ENCODE results near the gene C19orf12. TPM values are rescaled to one million over a fixed set of nuclear protein-coding genes. Genes with fewer than 3 reads are reported as not detected.

C19orf12 gene
- total RNA-seq, 1 donor from 2014 or later = 24.9 TPM

DNA sequence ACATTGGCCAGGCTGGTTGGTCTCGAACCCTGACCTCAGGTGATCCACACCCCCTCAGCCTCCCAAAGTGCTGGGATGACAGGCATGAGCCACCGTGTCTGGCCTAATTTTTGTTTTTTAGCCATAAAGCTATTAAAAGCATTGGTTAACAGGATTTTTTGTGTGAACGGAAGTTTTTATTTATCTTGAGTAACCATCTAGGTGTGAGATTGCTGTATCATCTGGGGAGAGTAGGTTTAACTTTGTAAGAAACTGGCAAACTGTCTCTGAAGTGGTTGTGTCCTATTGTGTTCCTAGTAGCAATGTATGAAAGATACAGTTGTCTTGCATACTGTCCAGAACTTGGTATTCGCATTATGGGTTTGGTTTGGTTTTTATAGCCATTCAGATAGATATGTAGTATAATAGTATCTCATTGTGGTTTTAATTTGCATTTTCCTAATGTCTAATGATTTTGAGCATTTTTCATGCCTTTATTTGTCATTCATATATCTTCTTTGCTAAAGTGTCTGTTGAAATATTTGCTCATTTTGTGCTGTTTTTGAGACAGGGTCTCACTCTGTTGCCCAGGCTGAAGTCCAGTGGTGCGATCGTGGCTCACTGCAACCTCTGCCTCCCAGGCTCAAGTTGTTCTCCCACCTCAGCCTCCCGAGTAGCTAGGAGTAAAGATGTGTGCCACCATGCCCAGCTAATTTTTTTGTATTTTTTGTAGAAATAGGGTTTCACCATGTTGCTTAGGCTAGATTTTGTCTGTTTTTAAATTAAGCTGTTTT, 63.3 kb downstream of the C19orf12 start:
- no peak overlapping the region for H3K4me3 ChIP-seq (ENCODE audit: low read depth, low read length)
- no peak for DNase-seq (ENCODE audit: low read depth)
- TF ChIP-seq, protein P1, sequence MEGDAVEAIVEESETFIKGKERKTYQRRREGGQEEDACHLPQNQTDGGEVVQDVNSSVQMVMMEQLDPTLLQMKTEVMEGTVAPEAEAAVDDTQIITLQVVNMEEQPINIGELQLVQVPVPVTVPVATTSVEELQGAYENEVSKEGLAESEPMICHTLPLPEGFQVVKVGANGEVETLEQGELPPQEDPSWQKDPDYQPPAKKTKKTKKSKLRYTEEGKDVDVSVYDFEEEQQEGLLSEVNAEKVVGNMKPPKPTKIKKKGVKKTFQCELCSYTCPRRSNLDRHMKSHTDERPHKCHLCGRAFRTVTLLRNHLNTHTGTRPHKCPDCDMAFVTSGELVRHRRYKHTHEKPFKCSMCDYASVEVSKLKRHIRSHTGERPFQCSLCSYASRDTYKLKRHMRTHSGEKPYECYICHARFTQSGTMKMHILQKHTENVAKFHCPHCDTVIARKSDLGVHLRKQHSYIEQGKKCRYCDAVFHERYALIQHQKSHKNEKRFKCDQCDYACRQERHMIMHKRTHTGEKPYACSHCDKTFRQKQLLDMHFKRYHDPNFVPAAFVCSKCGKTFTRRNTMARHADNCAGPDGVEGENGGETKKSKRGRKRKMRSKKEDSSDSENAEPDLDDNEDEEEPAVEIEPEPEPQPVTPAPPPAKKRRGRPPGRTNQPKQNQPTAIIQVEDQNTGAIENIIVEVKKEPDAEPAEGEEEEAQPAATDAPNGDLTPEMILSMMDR (conservative IDR thresholded peaks at IDR 0.05; ENCODE audit: low read depth, low read length) = no peak

DNA sequence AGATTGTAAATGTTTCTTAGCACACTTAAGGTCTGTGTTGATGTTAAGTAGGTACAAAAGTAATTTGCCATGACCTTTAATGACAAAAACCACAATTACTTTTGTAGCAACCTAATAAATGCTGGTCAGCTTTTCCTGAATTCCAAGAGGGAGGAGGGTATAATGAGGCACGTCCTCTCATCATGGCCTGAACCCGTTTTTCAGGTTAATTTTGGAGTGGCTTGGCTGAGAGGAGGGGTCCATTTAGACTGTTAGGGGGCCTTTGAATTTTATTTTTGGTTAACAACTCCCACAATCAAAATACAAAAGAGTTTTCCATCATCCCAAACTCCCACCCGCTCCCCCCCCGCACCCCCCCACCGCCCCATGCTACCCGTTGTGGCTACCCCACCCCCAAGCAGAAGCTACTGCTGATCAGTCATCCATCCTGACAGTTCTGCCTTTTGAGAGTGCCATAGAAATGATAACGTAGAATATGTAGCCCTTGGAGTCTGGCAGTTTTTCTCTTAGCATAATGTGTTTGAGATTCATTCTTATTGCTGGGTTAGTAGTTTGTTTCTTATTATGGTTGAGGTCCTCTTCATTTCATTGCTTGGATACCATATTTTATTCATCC, 64.2 kb downstream of the C19orf12 start:
- no peak for DNase-seq (ENCODE audit: low read depth)
- no peak overlapping the region for H3K4me3 ChIP-seq (ENCODE audit: low read depth, low read length)
- TF ChIP-seq, protein P1 (conservative IDR thresholded peaks at IDR 0.05; ENCODE audit: low read depth, low read length) = no peak

Other genes starting within 250 kb of the C19orf12 start
- not detected in 2 replicates for gene VSTM2B, start 189.3 kb downstream of the C19orf12 start, total RNA-seq
- gene POP4, start 109.0 kb downstream of the C19orf12 start, total RNA-seq = 53.5 and 76.3 TPM in 2 replicates
- gene PLEKHF1, start 49.8 kb downstream of the C19orf12 start, total RNA-seq = 10.4 and 16.3 TPM in 2 replicates
- gene CCNE1, start 96.7 kb upstream of the C19orf12 start, total RNA-seq = 18.6 and 22.1 TPM in 2 replicates
- gene URI1, start 227.0 kb upstream of the C19orf12 start, total RNA-seq = 45.1 and 45.4 TPM in 2 replicates

Measured in epithelial cell of proximal tubule (primary cell).